G401.6 (cell line): ENCODE measurements around the gene LPAR3.

ENCODE experiments used
- FAIRE-seq: peaks from 2 replicates; lab custom pipeline; 2012; peaks lifted over from hg19 to GRCh38; lab: Jason Lieb, UNC

LPAR3 gene

DNA sequence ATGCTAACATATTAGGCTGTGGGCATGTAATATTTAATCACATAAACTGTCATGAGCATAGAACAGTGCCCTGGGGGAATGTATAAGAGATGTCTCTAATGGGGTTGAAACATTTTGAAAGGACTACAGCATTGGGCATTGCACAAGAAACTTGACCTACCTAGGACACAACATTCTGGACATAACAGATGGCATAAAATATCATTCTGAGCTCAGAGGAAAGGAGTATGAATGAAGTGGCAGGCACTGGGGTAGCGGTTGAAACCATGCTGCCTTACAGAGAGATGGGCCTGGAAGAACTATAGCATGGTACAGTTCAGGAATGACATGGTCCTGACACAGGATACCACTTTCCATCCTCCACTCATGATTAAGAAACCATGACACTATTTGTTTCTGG, 69.0 kb downstream of the LPAR3 start:
- FAIRE-seq, result no peak

DNA sequence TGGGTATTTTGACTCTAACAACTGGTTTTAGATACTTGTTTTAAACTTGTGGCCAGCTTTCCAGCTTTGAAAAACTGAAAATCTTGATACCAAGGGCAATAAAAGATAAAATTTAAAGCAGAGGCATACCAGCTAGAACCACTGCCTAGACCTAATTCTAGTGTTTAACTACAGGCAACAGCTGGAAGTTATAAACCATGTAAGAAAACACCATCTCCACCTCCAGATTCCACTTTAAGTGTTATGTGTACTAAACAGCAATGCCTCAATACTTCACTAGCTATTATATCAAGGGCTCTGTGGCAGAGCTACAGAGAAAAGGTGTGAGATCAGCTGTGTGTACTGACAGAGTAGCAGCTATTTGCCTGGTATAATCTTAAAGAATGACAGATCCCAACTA, 69.5 kb downstream of the LPAR3 start:
- no peak for FAIRE-seq

GRCh38 chr1:84810343-84810742, 82.7 kb downstream of the LPAR3 start:
- no peak for FAIRE-seq

DNA sequence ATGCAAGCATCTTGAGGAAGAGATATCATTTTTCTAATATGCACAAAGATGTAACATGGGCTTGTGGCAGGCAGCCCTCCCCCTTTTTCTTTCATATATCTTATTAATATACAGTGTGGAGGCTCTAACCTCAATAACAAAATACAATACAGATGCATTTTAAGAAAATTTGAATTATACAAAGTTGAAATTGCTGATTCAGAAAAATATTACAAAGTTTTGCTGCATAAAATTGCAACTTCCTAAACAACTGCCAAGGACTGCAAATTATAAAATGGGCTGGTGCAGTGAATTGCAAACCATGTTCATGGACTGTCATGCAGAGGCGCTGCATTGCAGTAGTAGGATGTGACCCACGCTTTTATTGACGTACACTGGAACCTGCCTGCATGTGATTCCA, 84.0 kb downstream of the LPAR3 start:
- FAIRE-seq, result no peak

DNA sequence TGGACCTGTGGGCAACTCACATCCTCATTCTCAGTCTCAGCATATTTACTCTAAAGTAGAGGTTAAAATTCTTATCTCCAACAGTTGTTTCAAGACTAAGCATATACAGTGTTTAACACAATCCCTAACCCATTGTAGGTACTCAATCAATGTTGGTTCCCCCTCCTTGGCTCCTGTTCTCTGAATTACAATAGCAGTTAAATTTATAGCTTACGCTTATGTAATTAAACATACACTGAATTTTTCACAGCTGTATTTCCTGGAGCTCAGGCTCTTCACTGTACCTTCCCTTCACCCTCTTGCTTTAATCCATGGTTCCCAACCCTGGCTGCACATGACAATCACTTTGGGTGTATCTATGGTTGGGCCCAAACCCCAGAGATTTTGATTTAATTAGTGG, 89.4 kb downstream of the LPAR3 start:
- no peak for FAIRE-seq

- no peak for FAIRE-seq
These were observed 90.3 kb downstream of the LPAR3 start for GRCh38 chr1:84802567-84803232.

GRCh38 chr1:84800090-84801073, 92.6 kb downstream of the LPAR3 start:
- FAIRE-seq, result no peak

- FAIRE-seq, result no peak
These were observed 95.4 kb downstream of the LPAR3 start for GRCh38 chr1:84797603-84798002.

- no peak for FAIRE-seq
These were observed 96.9 kb downstream of the LPAR3 start for GRCh38 chr1:84795966-84796600.

GRCh38 chr1:84795213-84795612, 97.8 kb downstream of the LPAR3 start:
- no peak for FAIRE-seq

DNA sequence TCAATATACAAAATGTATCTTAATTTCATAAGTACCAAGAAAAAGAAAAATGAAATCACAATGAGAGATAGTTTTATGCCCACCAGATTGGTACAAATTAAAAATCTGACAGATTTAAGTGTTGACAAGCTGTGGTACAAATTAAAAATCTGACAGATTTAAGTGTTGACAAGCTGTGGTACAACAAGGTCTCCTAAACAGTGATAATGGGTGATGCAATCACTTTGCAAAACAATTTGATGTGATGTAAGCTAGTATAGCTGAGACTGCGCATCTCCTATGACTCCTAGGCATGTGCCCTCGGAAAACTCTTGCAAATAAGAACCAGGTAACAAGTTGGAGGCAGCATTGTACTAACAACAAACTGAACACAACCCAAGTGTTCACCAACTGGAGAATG, 100.6 kb downstream of the LPAR3 start:
- FAIRE-seq, result no peak

DNA sequence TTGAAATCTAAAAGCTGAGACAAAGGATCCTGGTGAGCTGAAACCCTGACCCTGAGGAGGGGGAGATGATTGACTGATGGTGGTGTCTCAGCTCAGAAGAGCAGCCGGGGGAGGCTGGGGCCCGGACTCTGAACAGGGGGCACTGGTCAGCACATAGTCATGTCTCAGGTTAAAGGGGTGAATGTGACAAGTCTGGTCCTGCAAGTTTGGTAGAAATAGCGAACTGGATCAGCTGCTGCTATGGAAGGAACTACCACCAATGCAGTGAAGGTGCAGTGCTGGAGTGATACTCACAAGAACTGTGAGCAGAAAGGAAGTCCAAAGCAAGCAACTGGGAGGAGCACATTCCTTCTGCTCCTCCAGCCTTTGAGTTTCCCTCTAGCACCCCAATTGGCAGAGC, 104.0 kb downstream of the LPAR3 start:
- FAIRE-seq, result no peak

DNA sequence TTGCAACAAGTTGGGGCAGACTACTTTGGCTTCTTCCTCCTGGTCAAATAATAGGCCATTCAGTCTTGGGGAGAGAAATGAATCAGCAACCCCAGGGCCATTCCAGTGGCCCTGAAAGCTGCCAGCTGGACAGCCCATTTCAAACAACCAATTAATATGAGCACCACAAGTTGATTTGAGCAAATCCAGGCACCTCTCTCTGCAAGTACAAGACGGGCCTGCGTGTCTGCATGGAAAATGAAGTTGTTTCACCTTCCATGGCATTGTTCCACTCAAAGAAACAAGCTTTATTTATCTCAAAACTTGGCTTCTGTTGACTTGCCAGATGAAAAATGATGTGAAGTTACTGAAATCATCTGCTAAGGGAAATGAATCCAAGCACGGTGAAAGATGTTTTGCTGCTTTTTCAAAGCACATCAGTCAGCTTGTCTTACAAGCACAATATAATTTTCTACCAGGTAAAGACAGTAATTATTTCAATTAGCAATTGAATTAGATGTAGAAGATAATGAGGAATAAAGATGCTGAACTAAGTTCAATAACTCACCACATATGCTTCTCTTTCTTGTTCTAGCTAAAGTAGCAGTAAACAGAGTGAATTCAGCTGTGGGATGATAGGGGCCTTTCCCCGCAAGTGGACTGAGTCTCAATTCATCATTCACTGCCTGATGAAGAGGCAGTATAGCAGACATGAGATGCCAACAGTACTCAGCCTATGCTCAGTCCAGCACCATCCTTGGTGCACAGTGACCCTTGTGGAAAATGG, 107.6 kb downstream of the LPAR3 start:
- FAIRE-seq, result no peak

GRCh38 chr1:84782881-84783280, 110.1 kb downstream of the LPAR3 start:
- FAIRE-seq, result no peak

DNA sequence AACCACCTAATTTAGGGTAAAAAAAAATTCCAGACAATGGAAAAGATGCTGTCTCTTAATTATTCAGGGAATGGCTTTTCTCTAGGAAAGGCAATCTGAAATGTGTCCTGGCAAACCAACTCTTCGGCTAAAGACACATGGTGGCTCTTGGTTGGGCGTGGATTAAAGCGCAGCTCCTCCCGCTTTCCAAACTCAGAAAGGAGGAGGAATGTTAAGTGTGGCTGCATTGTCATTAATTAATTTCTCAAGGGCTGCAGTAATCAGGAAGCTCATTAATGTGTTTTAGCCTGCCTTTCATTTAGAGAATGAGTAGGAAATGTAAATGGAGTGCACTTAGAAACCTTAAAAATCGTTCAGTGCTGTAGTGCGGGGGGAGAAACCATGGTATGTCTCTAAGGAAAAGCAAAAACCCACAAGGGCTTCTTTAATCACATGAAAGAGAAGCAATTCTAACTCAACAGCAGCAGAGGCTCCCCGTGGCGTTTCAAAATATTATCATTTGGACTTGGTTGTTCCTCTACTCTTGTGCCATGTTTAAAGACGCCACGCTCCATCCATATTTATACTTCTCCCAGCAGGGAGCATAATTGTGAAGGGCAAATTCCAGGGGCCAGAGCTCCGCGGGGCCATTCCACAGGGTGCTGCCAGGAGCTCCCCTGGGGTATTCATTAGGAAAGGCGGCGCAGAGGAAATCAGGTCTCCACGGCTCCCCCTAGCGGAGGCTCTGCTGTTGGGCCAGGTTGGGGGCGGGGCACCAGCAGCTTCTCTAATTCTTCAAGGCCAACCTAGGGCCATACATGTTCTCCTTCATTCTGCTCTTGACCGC, 110.8 kb downstream of the LPAR3 start:
- no peak for FAIRE-seq

GRCh38 chr1:84780000-84780716, 112.8 kb downstream of the LPAR3 start:
- FAIRE-seq, result no peak

GRCh38 chr1:84776639-84777038, 116.4 kb downstream of the LPAR3 start:
- FAIRE-seq, result no peak

- FAIRE-seq, result no peak
These were observed 117.5 kb downstream of the LPAR3 start for GRCh38 chr1:84775535-84775920.

DNA sequence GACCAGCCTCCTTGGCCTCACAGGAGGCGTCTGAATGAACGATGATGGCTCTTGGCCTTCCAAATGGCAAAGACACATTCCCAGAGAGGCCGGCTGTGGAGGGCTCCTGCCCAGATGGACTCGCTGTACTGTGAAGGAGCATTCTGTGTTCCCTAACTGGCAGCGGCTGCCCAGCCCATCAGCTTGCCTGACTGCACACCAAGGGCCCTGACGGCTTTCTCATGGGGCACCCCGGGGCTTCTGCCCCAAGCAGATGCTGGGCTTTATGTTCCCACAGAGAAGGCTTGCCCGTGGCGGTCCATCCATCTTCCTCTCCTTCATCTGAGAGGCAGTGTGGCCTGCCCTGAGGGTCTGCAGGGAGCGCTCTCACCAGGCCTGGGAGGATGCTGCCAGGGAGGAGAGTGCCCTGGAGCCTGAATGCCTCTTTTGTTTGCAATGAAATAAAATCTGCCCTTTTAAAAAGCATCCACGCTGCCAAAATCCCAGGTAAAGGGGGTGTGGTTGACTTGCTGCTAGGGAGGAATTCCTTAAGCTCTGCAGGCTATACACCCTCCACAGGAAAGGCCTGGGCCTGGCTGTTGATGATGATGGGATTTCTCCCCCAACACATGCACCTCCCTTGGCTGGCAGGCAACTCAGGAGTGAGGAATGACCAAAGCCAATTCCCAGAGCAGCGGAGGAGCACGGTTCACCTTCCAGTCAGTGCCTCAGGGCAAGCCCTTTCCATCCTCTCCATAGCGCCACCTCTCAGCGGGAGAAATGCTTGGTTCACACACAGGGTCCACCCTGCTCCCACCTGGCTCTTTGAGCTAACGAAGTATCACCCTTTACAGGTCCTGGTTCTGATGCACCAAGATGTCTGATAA, 118.1 kb downstream of the LPAR3 start:
- no peak for FAIRE-seq
